Retinal pigment epithelial cell (primary cell): ENCODE measurements around the gene PIGZ.
A peak's percentile ranks its signal among the peaks of the same experiment; 100 is the strongest.

Experiments used
- DNase-seq: peaks from one replicate; pipeline ENCODE4 v3.0.0-alpha.2; 2010; ENCODE audit warnings: low read depth
- H3K4me3 ChIP-seq: 2 replicates; pipeline ENCODE4 v1.5.1; 2011; ENCODE audit warnings: mild to moderate bottlenecking, low read length, control low read depth, moderate library complexity
- CTCF ChIP-seq: conservative IDR thresholded peaks from 2 replicates; pipeline ENCODE4 v1.5.1; 2011; ENCODE audit warnings: low read depth, low read length, control low read depth, inconsistent platforms

The PIGZ gene

GRCh38 chr3:196994056-196994455, 25.4 kb upstream of the PIGZ start:
- DNase-seq = no peak
- no peak for TF ChIP-seq CTCF
- no peak overlapping the region for H3K4me3 ChIP-seq

- TF ChIP-seq CTCF = no peak
- no peak overlapping the region for H3K4me3 ChIP-seq
- DNase-seq = no peak
Measured at GRCh38 chr3:196992461-196993065, 23.9 kb upstream of the PIGZ start.

- no peak for DNase-seq
- no peak overlapping the region for H3K4me3 ChIP-seq
- TF ChIP-seq CTCF = no peak
Measured at GRCh38 chr3:196991581-196992460, 23.2 kb upstream of the PIGZ start.

- DNase-seq = no peak
- no peak overlapping the region for H3K4me3 ChIP-seq
- TF ChIP-seq CTCF = no peak
Measured at GRCh38 chr3:196990601-196991007, 22.0 kb upstream of the PIGZ start.

GRCh38 chr3:196989721-196990262, 21.2 kb upstream of the PIGZ start:
- no peak for TF ChIP-seq CTCF
- no peak for DNase-seq
- H3K4me3 ChIP-seq = no peak overlapping the region

GRCh38 chr3:196988241-196989029, 19.8 kb upstream of the PIGZ start:
- peak; percentile 27 for TF ChIP-seq CTCF
- H3K4me3 ChIP-seq = no peak overlapping the region
- DNase-seq = no peak
